ENCODE measurements around the gene RELL1. TPM values are rescaled to one million over a fixed set of nuclear protein-coding genes. Genes with fewer than 3 reads are reported as not detected.

The RELL1 gene
- total and polyA plus RNA-seq, 2 donors (not counting 1 experiment from before 2014, with no cell fraction given) = 0.64 to 3.2 TPM

DNA sequence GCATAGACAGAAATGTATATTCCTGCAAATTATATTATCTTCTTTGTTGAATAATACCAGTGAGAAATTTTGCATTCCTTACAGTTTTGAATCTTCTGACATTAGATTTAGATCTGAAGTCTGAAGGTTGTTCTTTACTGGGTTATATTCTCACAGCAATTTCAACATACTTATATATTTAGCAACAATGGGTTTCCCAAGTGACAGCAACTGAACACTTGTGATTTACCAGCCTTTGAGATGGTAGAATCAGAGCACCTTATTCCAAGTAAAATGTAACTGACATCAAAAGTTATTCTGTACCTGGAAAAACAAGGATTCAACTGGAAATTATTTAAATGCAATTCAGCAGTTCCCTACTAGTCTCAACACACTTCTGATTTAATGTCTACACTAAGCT, 66.0 kb downstream of the RELL1 start:
- H3K9ac ChIP-seq (ENCODE audit: low read length) = no peak overlapping the region
- H3K36me3 ChIP-seq (replicated peaks in 1 of 2; ENCODE audit: control extremely low read depth in 1 of 2, control insufficient read depth in 1 of 2, extremely low read depth in 1 of 2, insufficient read depth in 2 of 2, low read length in 1 of 2) = no peaks in the 10 kb centered on the region
- H3K79me2 ChIP-seq (ENCODE audit: control insufficient read depth, insufficient read depth, low read length) = no peaks in the 10 kb centered on the region
- H3K27me3 ChIP-seq (replicated peaks in 1 of 4; ENCODE audit: control extremely low read depth in 1 of 4, control insufficient read depth in 3 of 4, insufficient read depth in 4 of 4, low read length in 3 of 4) = no peaks in the 10 kb centered on the region
- no peaks in the 10 kb centered on the region for H3K4me1 ChIP-seq (ENCODE audit: control insufficient read depth in 2 of 2, insufficient read depth in 2 of 2, low read length in 2 of 2)
- Mint-ChIP-seq H3K27ac (no peak overlapping the region), H3K9me3 (ENCODE audit: insufficient read depth) (no peaks in the 10 kb centered on the region), H3K27me3 (no peaks in the 10 kb centered on the region), H3K4me1 (peaks cover 5% of the 10 kb centered on the region), H3K4me3 (no peak overlapping the region)
- no peaks in the 10 kb centered on the region for H3K9me3 ChIP-seq (ENCODE audit: control extremely low read depth in 1 of 3, control insufficient read depth in 2 of 3, insufficient read depth in 1 of 3, low read length in 2 of 3)
- ATAC-seq (ENCODE audit: low read depth) (no peak), DNase-seq (no peak)
- H4K20me1 ChIP-seq (ENCODE audit: control insufficient read depth, insufficient read depth, low read length, poor library complexity, severe bottlenecking) = no peaks in the 10 kb centered on the region
- intact Hi-C loops (cut with micrococcal nuclease) = no loop called here
- no peak for TF ChIP-seq CTCF (IDR thresholded peaks at IDR 0.05)
- TF ChIP-seq EZH2 (IDR thresholded peaks at IDR 0.05; ENCODE audit: borderline replicate concordance, insufficient read depth, low read depth, low read length, poor library complexity, severe bottlenecking) = no peak
- ChIA-PET CTCF (interaction anchor here (0.6 kb wide), 1 partner anchor 423 kb away, joined by 3 read pairs; no protein-coding TSS in a partner anchor), POLR2A (no interaction called here)
- no peak overlapping the region for H3K4me2 ChIP-seq (replicated peaks; ENCODE audit: low read depth, low read length, poor library complexity, severe bottlenecking)
- H3K27ac ChIP-seq (ENCODE audit: low read length in 2 of 2) = no peak overlapping the region
- no peak overlapping the region for H3K4me3 ChIP-seq (ENCODE audit: control extremely low read depth in 1 of 5, extremely low read depth in 1 of 5, insufficient read depth in 1 of 5, low read depth in 2 of 5, low read length in 4 of 5)
- H2AFZ ChIP-seq (ENCODE audit: insufficient read depth, low read depth, low read length, poor library complexity, severe bottlenecking) = no peak overlapping the region

DNA sequence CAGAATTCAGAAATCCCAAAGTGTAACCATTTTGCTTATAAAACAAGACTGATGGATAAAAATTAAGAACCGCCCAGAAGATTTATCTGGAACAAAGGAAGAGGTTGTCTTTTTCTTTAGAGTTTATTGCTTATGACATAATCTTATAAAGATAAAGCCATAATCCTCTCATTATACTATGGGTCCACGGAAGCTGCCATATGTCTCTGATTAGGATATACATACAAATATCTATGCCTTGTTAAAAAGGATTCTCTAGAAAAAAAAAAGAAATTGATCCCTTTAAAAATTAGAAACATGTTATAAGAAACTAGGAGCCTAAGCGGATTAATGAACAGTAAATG, 70.5 kb downstream of the RELL1 start:
- intact Hi-C loops (cut with micrococcal nuclease) = no loop called here
- Histone ChIP-seq H3K9ac (ENCODE audit: low read length) (no peak overlapping the region), H3K4me1 (ENCODE audit: control insufficient read depth in 2 of 2, insufficient read depth in 2 of 2, low read length in 2 of 2) (no peaks in the 10 kb centered on the region), H2AFZ (ENCODE audit: insufficient read depth, low read depth, low read length, poor library complexity, severe bottlenecking) (no peak overlapping the region), H3K4me3 (ENCODE audit: control extremely low read depth in 1 of 5, extremely low read depth in 1 of 5, insufficient read depth in 1 of 5, low read depth in 2 of 5, low read length in 4 of 5) (no peak overlapping the region), H3K9me3 (ENCODE audit: control extremely low read depth in 1 of 3, control insufficient read depth in 2 of 3, insufficient read depth in 1 of 3, low read length in 2 of 3) (no peaks in the 10 kb centered on the region), H3K79me2 (ENCODE audit: control insufficient read depth, insufficient read depth, low read length) (no peaks in the 10 kb centered on the region), H3K4me2 (replicated peaks; ENCODE audit: low read depth, low read length, poor library complexity, severe bottlenecking) (no peak overlapping the region), H3K27ac (ENCODE audit: low read length in 2 of 2) (no peak overlapping the region), H3K36me3 (replicated peaks in 1 of 2; ENCODE audit: control extremely low read depth in 1 of 2, control insufficient read depth in 1 of 2, extremely low read depth in 1 of 2, insufficient read depth in 2 of 2, low read length in 1 of 2) (no peaks in the 10 kb centered on the region), H4K20me1 (ENCODE audit: control insufficient read depth, insufficient read depth, low read length, poor library complexity, severe bottlenecking) (no peaks in the 10 kb centered on the region), H3K27me3 (replicated peaks in 1 of 4; ENCODE audit: control extremely low read depth in 1 of 4, control insufficient read depth in 3 of 4, insufficient read depth in 4 of 4, low read length in 3 of 4) (no peaks in the 10 kb centered on the region)
- TF ChIP-seq CTCF (IDR thresholded peaks at IDR 0.05) = no peak
- TF ChIP-seq EZH2 (IDR thresholded peaks at IDR 0.05; ENCODE audit: borderline replicate concordance, insufficient read depth, low read depth, low read length, poor library complexity, severe bottlenecking) = no peak
- ATAC-seq (ENCODE audit: low read depth) = no peak
- no peak overlapping the region for H3K4me3 Mint-ChIP-seq
- H3K9me3 Mint-ChIP-seq (ENCODE audit: insufficient read depth) = no peaks in the 10 kb centered on the region
- no peak for DNase-seq
- ChIA-PET POLR2A (no interaction called here), CTCF (no interaction called here)
- no CpG with 5 or more reads among the region's 3 CpGs for WGBS (ENCODE audit: insufficient coverage)
- H3K4me1 Mint-ChIP-seq = peaks cover 5% of the 10 kb centered on the region
- H3K27me3 Mint-ChIP-seq = no peaks in the 10 kb centered on the region
- H3K27ac Mint-ChIP-seq = no peak overlapping the region

All from B cell (primary cell).